GM12878 (cell line): ENCODE results near the gene MYO10. TPM values are rescaled to one million over a fixed set of nuclear protein-coding genes. Genes with fewer than 3 reads are reported as not detected.

Experiments used
- ATAC-seq: fragments of 200-7000 bp; cut with Tn5 transposase; 3 replicates; pipeline ENCODE4 v1.9.1; 2020; ENCODE audit warnings: mild to moderate bottlenecking, moderate library complexity
- BruUV-seq: library from RNA; stranded (reverse); fragments of 400-500 nt; replicated peaks from 2 replicates; lab custom pipeline; 2021; lab: Mats Ljungman, UMichigan
- CTCF ChIA-PET: fragments of 300-600 bp; sonication (Branson Sonifier 250); formaldehyde crosslinking; extraction: SDS; loops from one replicate; lab custom pipeline; 2021; ENCODE audit warnings: inconsistent platforms; lab: Yijun Ruan, JAX
- POLR2A ChIA-PET: fragments of 350-600 bp; formaldehyde crosslinking; extraction: SDS; loops from one replicate; lab custom pipeline; 2021; ENCODE audit warnings: inconsistent platforms; lab: Charles Lee
- RAD21 ChIA-PET: fragments of 300-600 bp; sonication (Branson Sonifier 250); formaldehyde crosslinking; loops from one replicate; lab custom pipeline; 2023; ENCODE audit warnings: antibody characterized with exemption; ENCODE audit not compliant: unreplicated experiment; lab: Charles Lee
- SMC1A ChIA-PET: fragments of 300-600 bp; sonication (Branson Sonifier 250); formaldehyde crosslinking; loops from one replicate; lab custom pipeline; 2023; ENCODE audit not compliant: unreplicated experiment, uncharacterized antibody; lab: Charles Lee
- DNase-seq: peaks from one replicate; pipeline ENCODE4 v3.0.0-alpha.2; 2011; ENCODE audit warnings: low read depth, low spot score
- FAIRE-seq: peaks from 3 replicates; lab custom pipeline; 2011; peaks lifted over from hg19 to GRCh38; lab: Jason Lieb, UNC
- H2AFZ ChIP-seq: 2 replicates; pipeline ENCODE4 v1.6.0; 2011; ENCODE audit warnings: low read depth, low read length, control low read depth; ENCODE audit not compliant: control insufficient read depth
- H3K27ac ChIP-seq: 2 replicates; pipeline ENCODE4 v1.5.1; 2011; ENCODE audit warnings: control low read depth; ENCODE audit not compliant: control insufficient read depth, insufficient read depth
- H3K27me3 ChIP-seq, 2 experiments: replicated peaks in 1 of 2; 2 replicates each; pipeline versions ENCODE4 v1.6.0 to v1.6.1; 2011; ENCODE audit warnings: low read length in 1 of 2; ENCODE audit not compliant: control insufficient read depth in 2 of 2, insufficient read depth in 2 of 2
- H3K36me3 ChIP-seq, 2 experiments: 2 replicates each; pipeline ENCODE4 v1.5.1; 2011; ENCODE audit warnings: low read length in 1 of 2; ENCODE audit not compliant: control insufficient read depth in 2 of 2, insufficient read depth in 2 of 2
- H3K4me1 ChIP-seq: 2 replicates; pipeline ENCODE4 v1.6.1; 2011; ENCODE audit warnings: mild to moderate bottlenecking, low read length, moderate library complexity, mixed read lengths; ENCODE audit not compliant: control insufficient read depth, insufficient read depth
- H3K4me2 ChIP-seq: 2 replicates; pipeline ENCODE4 v1.6.0; 2011; ENCODE audit warnings: control low read depth; ENCODE audit not compliant: control insufficient read depth, insufficient read depth
- H3K4me3 ChIP-seq: fragments of 200-600 bp; sonication (generic); 2 replicates; pipeline ENCODE4 v1.5.1; 2016
- H3K79me2 ChIP-seq: 2 replicates; pipeline ENCODE4 v1.6.0; 2011; ENCODE audit warnings: low read length; ENCODE audit not compliant: control insufficient read depth, insufficient read depth
- H3K9ac ChIP-seq: 2 replicates; pipeline ENCODE4 v1.8.0; 2011; ENCODE audit warnings: low read length, control low read depth, mixed read lengths; ENCODE audit not compliant: control insufficient read depth, insufficient read depth
- H3K9me3 ChIP-seq: replicated peaks from 3 replicates; pipeline ENCODE4 v1.5.1; 2011; ENCODE audit warnings: mild to moderate bottlenecking, low read length; ENCODE audit not compliant: control insufficient read depth, insufficient read depth
- H4K20me1 ChIP-seq: 2 replicates; pipeline ENCODE4 v1.6.0; 2011; ENCODE audit not compliant: control insufficient read depth, insufficient read depth
- CBFB ChIP-seq: IDR thresholded peaks from 2 replicates; pipeline ENCODE4 v1.6.1; 2016; ENCODE audit warnings: antibody characterized with exemption, low read depth
- EGR1 ChIP-seq, 2 experiments: IDR thresholded peaks; 1 replicate in 1 of 2; 2 replicates in 1 of 2; pipeline ENCODE4 v1.6.1; 2011 to 2012; ENCODE audit warnings: low read depth in 2 of 2, low read length in 2 of 2, borderline replicate concordance in 1 of 2, mild to moderate bottlenecking in 1 of 2, moderate library complexity in 1 of 2
- ESRRA ChIP-seq: IDR thresholded peaks from 2 replicates; pipeline ENCODE4 v1.6.1; 2012; ENCODE audit warnings: mild to moderate bottlenecking, low read length, improper control_type of control experiment
- FOXK2 ChIP-seq: fragments of 450-650 bp; IDR thresholded peaks from 2 replicates; pipeline ENCODE4 v1.6.1; 2017; ENCODE audit warnings: mild to moderate bottlenecking, moderate library complexity
- GATAD2B ChIP-seq: fragments of 450-650 bp; conservative IDR thresholded peaks from 2 replicates; pipeline ENCODE4 v1.6.1; 2017; ENCODE audit warnings: low read depth, mild to moderate bottlenecking, moderate library complexity
- IRF4 ChIP-seq: IDR thresholded peaks from 2 replicates; pipeline ENCODE4 v1.6.1; 2011; ENCODE audit warnings: low read depth, low read length
- MLLT1 ChIP-seq: fragments of 450-650 bp; IDR thresholded peaks from 2 replicates; pipeline ENCODE4 v1.6.1; 2016; ENCODE audit warnings: mild to moderate bottlenecking
- MYC ChIP-seq: IDR thresholded peaks from 2 replicates; pipeline ENCODE4 v1.6.1; 2011; ENCODE audit warnings: mild to moderate bottlenecking, low read length, moderate library complexity, inconsistent platforms; ENCODE audit not compliant: insufficient read depth, insufficient replicate concordance, insufficient read length, severe bottlenecking
- PRDM15 ChIP-seq: fragments of 450-650 bp; formaldehyde crosslinking; IDR thresholded peaks from 2 replicates; pipeline ENCODE4 v1.4.0; 2020; ENCODE audit warnings: mild to moderate bottlenecking, moderate library complexity
- RAD21 ChIP-seq: IDR thresholded peaks from 2 replicates; pipeline ENCODE4 v1.6.1; 2011; ENCODE audit warnings: mild to moderate bottlenecking, low read depth, low read length, moderate library complexity; ENCODE audit not compliant: insufficient read depth
- RUNX3 ChIP-seq: IDR thresholded peaks from 2 replicates; pipeline ENCODE4 v1.6.1; 2012; ENCODE audit warnings: low read length, inconsistent platforms
- SMAD5 ChIP-seq: IDR thresholded peaks from 2 replicates; pipeline ENCODE4 v1.6.1; 2016; ENCODE audit warnings: antibody characterized with exemption, low read depth
- STAT1 ChIP-seq: fragments of 450-650 bp; conservative IDR thresholded peaks from 2 replicates; pipeline ENCODE4 v1.6.1; 2014; ENCODE audit warnings: antibody characterized with exemption, mild to moderate bottlenecking
- WRNIP1 ChIP-seq: IDR thresholded peaks from 2 replicates; pipeline ENCODE4 v1.6.1; 2011; ENCODE audit warnings: low read depth, low read length, improper control_type of control experiment, borderline replicate concordance
- ZBED1 ChIP-seq: IDR thresholded peaks from 2 replicates; pipeline ENCODE4 v1.6.1; 2016; ENCODE audit warnings: borderline replicate concordance
- ZNF217 ChIP-seq: fragments of 450-650 bp; IDR thresholded peaks from 2 replicates; pipeline ENCODE4 v1.6.1; 2017; ENCODE audit warnings: antibody characterized with exemption, mild to moderate bottlenecking
- WGBS: methylation state at CpG from one replicate; pipeline ENCODE4 v1.1.6; 2016; ENCODE audit warnings: low lambda C conversion rate; ENCODE audit not compliant: insufficient replicate concordance, insufficient coverage; ENCODE audit errors: missing lambda C conversion rate; 5-methylcytosine and 5-hydroxymethylcytosine counted together
- in situ Hi-C: fragments of 300-500 bp; cut with MboI; formaldehyde crosslinking; loops from 9 replicates; pipeline ENCODE4 v1.14.3; 2018; ENCODE audit warnings: mixed read lengths
- intact Hi-C: fragments of 100-400 bp; cut with micrococcal nuclease; formaldehyde crosslinking; loops from one replicate; pipeline ENCODE4 v1.14.2; 2022; ENCODE audit not compliant: unreplicated experiment
- polyA plus RNA-seq, 11 experiments: library from polyadenylated mRNA; depleted of rRNA in 4 of 11; unstranded in 6 of 11; stranded (reverse) in 5 of 11; fragments of >200 nt; fragmentation: Nextera tagmentation in 4 of 11; fragmentation: Illumina TruSeq in 1 of 11; extraction: Ambion mirVana in 4 of 11; extraction: Trizol in 1 of 11; gene quantifications; 1 replicate in 1 of 11; 2 replicates in 10 of 11; pipeline versions ENCODE4 v1.2.1 to v1.2.3, GENCODE V29; 2011 to 2016; ENCODE audit warnings: inconsistent platforms in 2 of 11, missing spikeins in 2 of 11, low read depth in 1 of 11
- total RNA-seq, 4 experiments: library from RNA; depleted of rRNA in 3 of 4; stranded (reverse); fragments of >200 nt in 3 of 4; fragmentation: Illumina TruSeq in 1 of 4; extraction: Trizol in 1 of 4; gene quantifications; 2 replicates each; pipeline versions ENCODE4 v1.2.1 to v1.2.3, GENCODE V29; 2013 to 2021

MYO10 gene
- total and polyA plus RNA-seq, 10 of the 15 experiments (the other 5 are each of a cell fraction or from before 2014, with no cell fraction given) = 0.02 to 0.77 (median 0.17) TPM

GRCh38 chr5:16853518-16853917 is 82.6 kb downstream of the MYO10 start:
- CTCF ChIA-PET = no interaction called here
- H2AFZ ChIP-seq = no peak overlapping the region
- no peak overlapping the region for H3K9ac ChIP-seq
- no peak overlapping the region for H3K4me3 ChIP-seq
- DNase-seq = no peak
- H3K4me1 ChIP-seq = no peaks in the 10 kb centered on the region
- 20% methylated on average over 4 of the region's 4 CpGs for WGBS
- H3K27me3 ChIP-seq = no peaks in the 10 kb centered on the region
- POLR2A ChIA-PET = no interaction called here
- no TSS peak for BruUV-seq
- H3K9me3 ChIP-seq = no peaks in the 10 kb centered on the region
- no peak for FAIRE-seq
- SMC1A ChIA-PET = no interaction called here
- H3K4me2 ChIP-seq = no peak overlapping the region
- H3K36me3 ChIP-seq = no peaks in the 10 kb centered on the region
- in situ Hi-C loops = no loop called here
- no peaks in the 10 kb centered on the region for H3K79me2 ChIP-seq
- TF ChIP-seq ZNF217 (no peak), ZBED1 (no peak), FOXK2 (no peak), CBFB (no peak), RAD21 (no peak), GATAD2B (no peak), PRDM15 (CRISPR knock-in tag) (no peak), MLLT1 (no peak), WRNIP1 (no peak), ESRRA (no peak), IRF4 (no peak), MYC (no peak), RUNX3 (no peak), STAT1 (no peak), EGR1 (IDR thresholded peaks at IDR 0.05; ENCODE audit: borderline replicate concordance in 1 of 2, low read depth in 2 of 2, low read length in 2 of 2) (no peak), SMAD5 (no peak)
- intact Hi-C loops = no loop called here
- no peaks in the 10 kb centered on the region for H4K20me1 ChIP-seq
- RAD21 ChIA-PET = no interaction called here
- ATAC-seq = peak; percentile 22; the same call in 1 of the 3 replicates
- no peak overlapping the region for H3K27ac ChIP-seq
